H9 (cell line): Measurements from ENCODE around the gene NDE1. TPM values are rescaled to one million over a fixed set of nuclear protein-coding genes. Genes with fewer than 3 reads are reported as not detected.
"Not testable (repeated sequence)": the region's sequence is repeated elsewhere in the genome, so short reads cannot be mapped to it uniquely, and the experiment has no call there.

ENCODE experiments used
- DNase-seq: peaks from one replicate; pipeline ENCODE4 v3.0.0-alpha.2; 2017
- H2AFZ ChIP-seq: one replicate; pipeline ENCODE4 v1.6.1; 2013; ENCODE audit warnings: mild to moderate bottlenecking, low read length, control low read depth, moderate library complexity
- H2AK5ac ChIP-seq: 2 replicates; pipeline ENCODE4 v1.6.1; 2013; ENCODE audit warnings: low read length, control low read depth, mixed read lengths; ENCODE audit not compliant: insufficient read length
- H2BK120ac ChIP-seq: one replicate; pipeline ENCODE4 v1.6.1; 2013; ENCODE audit warnings: low read depth, mild to moderate bottlenecking, low read length, control low read depth, inconsistent platforms; ENCODE audit not compliant: poor library complexity, severe bottlenecking
- H2BK12ac ChIP-seq: 2 replicates; pipeline ENCODE4 v1.6.1; 2013; ENCODE audit warnings: low read length, control low read depth, mixed read lengths, low read depth; ENCODE audit not compliant: insufficient read length
- H2BK15ac ChIP-seq: 2 replicates; pipeline ENCODE4 v1.6.1; 2013; ENCODE audit warnings: low read depth, low read length, control low read depth
- H2BK20ac ChIP-seq: one replicate; pipeline ENCODE4 v1.6.1; 2013; ENCODE audit warnings: low read depth, mild to moderate bottlenecking, low read length, control low read depth, inconsistent platforms; ENCODE audit not compliant: poor library complexity, severe bottlenecking
- H2BK5ac ChIP-seq: 2 replicates; pipeline ENCODE4 v1.6.1; 2013; ENCODE audit warnings: low read length, control low read depth, mixed read lengths; ENCODE audit not compliant: insufficient read length
- H3K14ac ChIP-seq: 2 replicates; pipeline ENCODE4 v1.6.1; 2013; ENCODE audit warnings: low read length, control low read depth; ENCODE audit not compliant: insufficient read depth
- H3K18ac ChIP-seq: 2 replicates; pipeline ENCODE4 v1.6.1; 2013; ENCODE audit warnings: low read depth, mild to moderate bottlenecking, mixed read lengths, low read length, control low read depth; ENCODE audit not compliant: insufficient read length
- H3K23ac ChIP-seq: 2 replicates; pipeline ENCODE4 v1.6.1; 2013; ENCODE audit warnings: low read length, control low read depth, mixed read lengths, low read depth; ENCODE audit not compliant: insufficient read length
- H3K23me2 ChIP-seq: 2 replicates; pipeline ENCODE4 v1.6.1; 2013; ENCODE audit warnings: low read depth, mild to moderate bottlenecking, mixed read lengths, low read length, control low read depth; ENCODE audit not compliant: insufficient read length, poor library complexity, severe bottlenecking
- H3K27ac ChIP-seq: 2 replicates; pipeline ENCODE4 v1.5.1; 2013; ENCODE audit warnings: low read length, control low read depth, mixed read lengths, low read depth; ENCODE audit not compliant: insufficient read length
- H3K27me3 ChIP-seq: 2 replicates; pipeline ENCODE4 v1.6.1; 2013; ENCODE audit warnings: low read length, control low read depth, inconsistent platforms; ENCODE audit not compliant: insufficient read depth
- H3K4ac ChIP-seq: 2 replicates; pipeline ENCODE4 v1.6.1; 2013; ENCODE audit warnings: low read depth, mild to moderate bottlenecking, control low read depth, inconsistent platforms, low read length, moderate library complexity
- H3K4me1 ChIP-seq: 2 replicates; pipeline ENCODE4 v1.6.1; 2013; ENCODE audit warnings: low read length, control low read depth, inconsistent platforms; ENCODE audit not compliant: insufficient read depth
- H3K4me2 ChIP-seq: 2 replicates; pipeline ENCODE4 v1.6.1; 2013; ENCODE audit warnings: low read length, control low read depth, mixed read lengths; ENCODE audit not compliant: insufficient read length, insufficient read depth
- H3K56ac ChIP-seq: 2 replicates; pipeline ENCODE4 v1.6.1; 2013; ENCODE audit warnings: low read depth, mild to moderate bottlenecking, mixed read lengths, low read length, control low read depth; ENCODE audit not compliant: insufficient read length
- H3K79me1 ChIP-seq: 2 replicates; pipeline ENCODE4 v1.6.1; 2013; ENCODE audit warnings: low read depth, mild to moderate bottlenecking, moderate library complexity, low read length, control low read depth, inconsistent platforms; ENCODE audit not compliant: insufficient read depth, poor library complexity, severe bottlenecking
- H3K79me2 ChIP-seq: 2 replicates; pipeline ENCODE4 v1.6.1; 2013; ENCODE audit warnings: low read length, control low read depth, inconsistent platforms; ENCODE audit not compliant: insufficient read depth
- H3K9ac ChIP-seq: 2 replicates; pipeline ENCODE4 v1.6.1; 2013; ENCODE audit warnings: low read length, control low read depth, mixed read lengths; ENCODE audit not compliant: insufficient read length; ENCODE audit errors: extremely low read depth
- H3K9me3 ChIP-seq: one replicate; pipeline ENCODE4 v1.6.1; 2013; ENCODE audit warnings: low read depth, low read length, inconsistent platforms; ENCODE audit not compliant: control insufficient read depth
- H3T11ph ChIP-seq: one replicate; pipeline ENCODE4 v1.6.1; 2013; ENCODE audit warnings: mild to moderate bottlenecking, low read length, control low read depth, inconsistent platforms
- H4K20me1 ChIP-seq: one replicate; pipeline ENCODE4 v1.6.1; 2013; ENCODE audit not compliant: control insufficient read depth, insufficient read length, insufficient read depth
- H4K5ac ChIP-seq: 2 replicates; pipeline ENCODE4 v1.6.1; 2013; ENCODE audit warnings: low read depth, mild to moderate bottlenecking, mixed read lengths, low read length, control low read depth; ENCODE audit not compliant: insufficient read length
- H4K8ac ChIP-seq: replicated peaks from 2 replicates; pipeline ENCODE4 v1.6.1; 2013; ENCODE audit warnings: low read length, control low read depth, mixed read lengths, low read depth; ENCODE audit not compliant: insufficient read length
- H4K91ac ChIP-seq: 2 replicates; pipeline ENCODE4 v1.6.1; 2013; ENCODE audit warnings: low read depth, mild to moderate bottlenecking, moderate library complexity, mixed read lengths, low read length, control low read depth; ENCODE audit not compliant: insufficient read length
- H3K27ac Mint-ChIP-seq, 3 experiments: 2 replicates in 2 of 3; 3 replicates in 1 of 3; pipeline ENCODE4 v1.8.0; 2020 to 2021; ENCODE audit warnings: mixed read lengths in 3 of 3, mild to moderate bottlenecking in 1 of 3, moderate library complexity in 1 of 3
- H3K27me3 Mint-ChIP-seq: 2 replicates; pipeline ENCODE4 v1.8.0; 2021; ENCODE audit warnings: low read depth, mild to moderate bottlenecking, moderate library complexity, mixed read lengths
- H3K36me3 Mint-ChIP-seq, 3 experiments: 2 replicates in 2 of 3; 3 replicates in 1 of 3; pipeline ENCODE4 v1.8.0; 2020 to 2021; ENCODE audit warnings: low read depth in 3 of 3, mixed read lengths in 3 of 3; ENCODE audit not compliant: insufficient read depth in 1 of 3
- H3K4me1 Mint-ChIP-seq, 2 experiments: 2 replicates each; pipeline ENCODE4 v1.8.0; 2020; ENCODE audit warnings: mixed read lengths in 2 of 2
- H3K4me3 Mint-ChIP-seq, 2 experiments: 2 replicates in 1 of 2; 3 replicates in 1 of 2; pipeline ENCODE4 v1.8.0; 2020 to 2021; ENCODE audit warnings: mild to moderate bottlenecking in 2 of 2, mixed read lengths in 2 of 2, moderate library complexity in 1 of 2
- H3K9me3 Mint-ChIP-seq, 2 experiments: 2 replicates in 1 of 2; 3 replicates in 1 of 2; pipeline ENCODE4 v1.8.0; 2020; ENCODE audit warnings: mild to moderate bottlenecking in 2 of 2, mixed read lengths in 2 of 2, moderate library complexity in 1 of 2
- WGBS: extraction: QIAGEN DNeasy Blood & Tissue Kit; methylation state at CpG from one replicate; pipeline ENCODE4 v1.1.7; 2013; ENCODE audit warnings: missing lambda C conversion rate, low lambda C conversion rate, mixed read lengths; ENCODE audit not compliant: insufficient read length; ENCODE audit errors: extremely low coverage; 5-methylcytosine and 5-hydroxymethylcytosine counted together
- total RNA-seq: library from RNA; stranded (reverse); gene quantifications from 2 replicates; pipeline ENCODE4 v1.2.1, GENCODE V29; 2021
- TF ChIP-seq, protein P1 (sequence below): fragments of 200-600 bp; sonication (generic); conservative IDR thresholded peaks from 3 replicates; pipeline ENCODE4 v1.8.0; 2021; ENCODE audit warnings: antibody characterized with exemption, mild to moderate bottlenecking

Gene NDE1
- total RNA-seq, 1 experiment from 2014 or later: 49.6 TPM

DNA sequence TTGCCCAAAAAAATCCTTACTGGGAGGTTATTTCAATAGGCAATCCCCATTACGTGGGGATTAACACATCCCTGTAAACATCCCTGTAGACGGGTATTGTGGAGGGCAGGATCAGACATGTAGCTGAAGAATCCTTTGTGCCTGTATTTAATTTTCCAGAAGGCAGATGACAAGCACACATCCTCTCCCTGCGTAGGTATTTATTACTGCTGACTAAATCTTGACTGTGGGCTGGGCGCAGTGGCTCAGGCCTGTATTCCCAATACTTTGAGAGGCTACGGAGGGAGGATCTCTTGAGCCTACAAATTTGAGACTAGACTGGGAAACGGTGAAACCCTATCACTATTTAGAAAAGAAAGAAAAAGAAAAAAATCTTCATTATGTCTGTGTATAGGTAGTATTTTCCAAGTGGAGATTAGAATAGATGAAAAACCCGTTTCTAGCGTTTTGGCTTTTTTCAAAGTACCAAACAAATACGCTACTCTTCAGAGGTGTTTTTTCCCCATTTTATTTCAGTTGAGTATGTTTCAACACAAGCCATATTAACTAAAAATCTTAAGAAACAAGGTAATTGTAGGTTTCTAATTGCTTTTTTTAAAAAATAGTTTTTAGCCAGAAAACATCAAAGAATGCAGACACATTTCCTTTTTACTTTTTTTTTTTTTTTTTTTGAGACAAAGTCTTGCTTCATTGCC, 5.6 kb upstream of the NDE1 start:
- Histone ChIP-seq H3K18ac (no peak overlapping the region), H3K27me3 (no peaks in the 10 kb centered on the region), H3K4ac (no peak overlapping the region), H2BK5ac (no peak overlapping the region), H3K56ac (no peak overlapping the region), H3T11ph (no peak overlapping the region), H4K91ac (no peak overlapping the region), H3K27ac (no peak overlapping the region), H2AK5ac (no peak overlapping the region), H3K14ac (no peak overlapping the region), H2BK15ac (no peak overlapping the region), H2BK20ac (peak overlapping the region; percentile 51), H3K4me1 (no peaks in the 10 kb centered on the region), H2BK120ac (no peak overlapping the region), H4K8ac (no peak overlapping the region), H3K23ac (no peak overlapping the region), H2BK12ac (no peak overlapping the region), H3K23me2 (peaks cover 4% of the 10 kb centered on the region), H3K9ac (no peak overlapping the region), H3K79me2 (peaks cover 6% of the 10 kb centered on the region), H3K4me2 (no peak overlapping the region), H4K20me1 (no peaks in the 10 kb centered on the region), H2AFZ (no peak overlapping the region), H4K5ac (no peak overlapping the region), H3K9me3 (no peaks in the 10 kb centered on the region), H3K79me1 (peaks cover 3% of the 10 kb centered on the region)
- no peak for DNase-seq
- Mint-ChIP-seq H3K27ac (peak overlapping the region in 1 of 3 experiments; percentile 67; a peak in 2 of 7 replicates), H3K36me3 (no peaks in the 10 kb centered on the region; a peak in 1 of 7 replicates), H3K4me3 (peak overlapping the region; percentile 85 to 90), H3K27me3 (no peaks in the 10 kb centered on the region), H3K4me1 (peaks cover 15 to 16% of the 10 kb centered on the region in 2 experiments), H3K9me3 (no peaks in the 10 kb centered on the region)
- TF ChIP-seq, protein P1, sequence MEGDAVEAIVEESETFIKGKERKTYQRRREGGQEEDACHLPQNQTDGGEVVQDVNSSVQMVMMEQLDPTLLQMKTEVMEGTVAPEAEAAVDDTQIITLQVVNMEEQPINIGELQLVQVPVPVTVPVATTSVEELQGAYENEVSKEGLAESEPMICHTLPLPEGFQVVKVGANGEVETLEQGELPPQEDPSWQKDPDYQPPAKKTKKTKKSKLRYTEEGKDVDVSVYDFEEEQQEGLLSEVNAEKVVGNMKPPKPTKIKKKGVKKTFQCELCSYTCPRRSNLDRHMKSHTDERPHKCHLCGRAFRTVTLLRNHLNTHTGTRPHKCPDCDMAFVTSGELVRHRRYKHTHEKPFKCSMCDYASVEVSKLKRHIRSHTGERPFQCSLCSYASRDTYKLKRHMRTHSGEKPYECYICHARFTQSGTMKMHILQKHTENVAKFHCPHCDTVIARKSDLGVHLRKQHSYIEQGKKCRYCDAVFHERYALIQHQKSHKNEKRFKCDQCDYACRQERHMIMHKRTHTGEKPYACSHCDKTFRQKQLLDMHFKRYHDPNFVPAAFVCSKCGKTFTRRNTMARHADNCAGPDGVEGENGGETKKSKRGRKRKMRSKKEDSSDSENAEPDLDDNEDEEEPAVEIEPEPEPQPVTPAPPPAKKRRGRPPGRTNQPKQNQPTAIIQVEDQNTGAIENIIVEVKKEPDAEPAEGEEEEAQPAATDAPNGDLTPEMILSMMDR: no peak
- no CpG with 5 or more reads among the region's 9 CpGs for whole genome bisulfite sequencing

DNA sequence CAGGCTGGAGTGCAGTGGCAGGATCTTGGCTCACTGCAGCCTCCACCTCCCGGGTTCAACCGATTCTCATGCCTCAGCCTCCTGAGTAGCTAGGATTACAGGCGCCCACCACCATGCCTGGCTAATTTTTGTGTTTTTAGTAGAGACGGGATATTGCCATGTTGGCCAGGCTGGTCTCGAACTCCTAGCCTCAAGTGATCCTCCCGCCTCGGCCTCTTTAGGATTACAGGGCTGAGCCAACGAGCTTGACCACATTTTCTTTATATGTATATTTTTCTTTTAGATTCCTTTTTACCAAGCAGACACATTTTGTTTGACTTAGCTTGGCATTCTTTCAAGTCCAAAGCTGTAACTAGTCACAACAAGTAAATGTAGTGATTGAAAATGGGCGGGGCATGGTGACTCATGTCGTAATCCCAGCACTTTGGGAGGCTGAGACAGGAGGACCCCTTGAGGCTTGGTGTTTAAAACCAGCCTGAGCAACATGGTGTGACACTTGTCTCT, 5.0 kb upstream of the NDE1 start:
- not testable (repeated sequence) for H3K27ac Mint-ChIP-seq, H3K27me3 Mint-ChIP-seq, H3K79me1 ChIP-seq, H4K20me1 ChIP-seq, H3K36me3 Mint-ChIP-seq, H3K9ac ChIP-seq, H2AK5ac ChIP-seq, H4K8ac ChIP-seq, H3K4me3 Mint-ChIP-seq, H3K23ac ChIP-seq, H2BK12ac ChIP-seq, H3K56ac ChIP-seq, H2BK120ac ChIP-seq, H2BK20ac ChIP-seq, H3K9me3 Mint-ChIP-seq, H2AFZ ChIP-seq, H3K18ac ChIP-seq, H3K79me2 ChIP-seq, H3T11ph ChIP-seq, H2BK5ac ChIP-seq, H3K27ac ChIP-seq, H3K4me1 ChIP-seq, H4K5ac ChIP-seq, H2BK15ac ChIP-seq, H3K9me3 ChIP-seq, H3K4ac ChIP-seq, H3K14ac ChIP-seq, H3K27me3 ChIP-seq, H3K23me2 ChIP-seq, H3K4me2 ChIP-seq, H4K91ac ChIP-seq
- H3K4me1 Mint-ChIP-seq: peaks cover 15 to 16% of the 10 kb centered on the region in 2 experiments
- no CpG with 5 or more reads among the region's 10 CpGs for WGBS
- DNase-seq: peak; percentile 39
